Mesendoderm (in vitro differentiated cells): ENCODE results near the gene CELA2B.

Experiments
- DNase-seq: peaks from one replicate; pipeline ENCODE4 v3.0.0; 2013
- H2AK5ac ChIP-seq: 2 replicates; pipeline ENCODE4 v1.6.1; 2013; ENCODE audit warnings: low read length, inconsistent platforms
- H2BK120ac ChIP-seq: 2 replicates; pipeline ENCODE4 v1.6.1; 2013; ENCODE audit warnings: low read depth, mild to moderate bottlenecking, low read length, moderate library complexity, mixed read lengths
- H2BK15ac ChIP-seq: replicated peaks from 2 replicates; pipeline ENCODE4 v1.6.1; 2013; ENCODE audit warnings: low read depth, mild to moderate bottlenecking, moderate library complexity
- H2BK5ac ChIP-seq: 2 replicates; pipeline ENCODE4 v1.6.1; 2013; ENCODE audit warnings: low read length, inconsistent platforms
- H3K18ac ChIP-seq: 2 replicates; pipeline ENCODE4 v1.6.1; 2013; ENCODE audit warnings: mild to moderate bottlenecking, low read length, mixed read lengths
- H3K23ac ChIP-seq: one replicate; pipeline ENCODE4 v1.6.1; 2013; ENCODE audit warnings: low read length
- H3K27ac ChIP-seq: 2 replicates; pipeline ENCODE4 v1.5.1; 2013; ENCODE audit warnings: low read depth, mild to moderate bottlenecking, inconsistent platforms, low read length, moderate library complexity
- H3K27me3 ChIP-seq: 2 replicates; pipeline ENCODE4 v1.6.1; 2013; ENCODE audit warnings: low read length, control low read depth, mild to moderate bottlenecking, inconsistent platforms; ENCODE audit not compliant: insufficient read depth, poor library complexity
- H3K36me3 ChIP-seq: 2 replicates; pipeline ENCODE4 v1.6.1; 2013; ENCODE audit warnings: low read length, inconsistent platforms; ENCODE audit not compliant: control insufficient read depth, insufficient read depth
- H3K4ac ChIP-seq: one replicate; pipeline ENCODE4 v1.6.1; 2013; ENCODE audit warnings: low read depth, mild to moderate bottlenecking, low read length, moderate library complexity
- H3K4me1 ChIP-seq: 2 replicates; pipeline ENCODE4 v1.6.1; 2013; ENCODE audit warnings: low read depth, low read length, inconsistent platforms; ENCODE audit not compliant: control insufficient read depth
- H3K4me2 ChIP-seq: 2 replicates; pipeline ENCODE4 v1.6.1; 2013; ENCODE audit warnings: low read length
- H3K4me3 ChIP-seq: 2 replicates; pipeline ENCODE4 v1.5.1; 2013; ENCODE audit warnings: mild to moderate bottlenecking, low read length
- H3K56ac ChIP-seq: one replicate; pipeline ENCODE4 v1.6.1; 2013; ENCODE audit warnings: low read length
- H3K79me1 ChIP-seq: 2 replicates; pipeline ENCODE4 v1.6.1; 2013; ENCODE audit warnings: low read length, inconsistent platforms
- H3K79me2 ChIP-seq: 2 replicates; pipeline ENCODE4 v1.6.1; 2013; ENCODE audit warnings: mild to moderate bottlenecking, low read length; ENCODE audit not compliant: control insufficient read depth, insufficient read depth
- H3K9ac ChIP-seq: 2 replicates; pipeline ENCODE4 v1.6.1; 2013; ENCODE audit warnings: low read length, inconsistent platforms
- H4K5ac ChIP-seq: one replicate; pipeline ENCODE4 v1.6.1; 2013; ENCODE audit warnings: low read length
- H4K8ac ChIP-seq: one replicate; pipeline ENCODE4 v1.6.1; 2013; ENCODE audit warnings: low read depth, mild to moderate bottlenecking, control low read depth, low read length, moderate library complexity
- WGBS: extraction: QIAGEN DNeasy Blood & Tissue Kit; methylation state at CpG from one replicate; pipeline ENCODE4 v1.1.7; 2013; ENCODE audit warnings: low lambda C conversion rate, missing lambda C conversion rate; ENCODE audit not compliant: insufficient coverage; ENCODE audit errors: extremely low coverage; 5-methylcytosine and 5-hydroxymethylcytosine counted together

CELA2B gene

GRCh38 chr1:15523104-15524020 lies 47.5 kb downstream of the CELA2B start:
- Histone ChIP-seq H3K4me1 (peaks cover 4% of the 10 kb centered on the region), H2BK15ac (no peak overlapping the region), H3K79me1 (peaks cover 4% of the 10 kb centered on the region), H3K79me2 (peaks cover 4% of the 10 kb centered on the region), H3K4ac (no peak overlapping the region), H3K27ac (peak overlapping the region; percentile 23), H2BK5ac (no peak overlapping the region), H3K9ac (peak overlapping the region; percentile 80), H3K23ac (no peak overlapping the region), H3K36me3 (no peaks in the 10 kb centered on the region), H4K5ac (no peak overlapping the region), H2AK5ac (no peak overlapping the region), H3K18ac (peak overlapping the region; percentile 43), H3K4me2 (peak overlapping the region; percentile 67), H4K8ac (no peak overlapping the region), H3K27me3 (no peaks in the 10 kb centered on the region), H3K56ac (peak overlapping the region; percentile 89), H2BK120ac (no peak overlapping the region), H3K4me3 (peak overlapping the region; percentile 44)
- no peak for DNase-seq
- no CpG with 5 or more reads among the region's 18 CpGs for WGBS

GRCh38 chr1:15524021-15524282 lies 48.0 kb downstream of the CELA2B start, which contains the start of gene CASP9:
Gene CASP9 (minus strand): TSS chr1:15524215. CDS start chr1:15524200, 15 bp downstream.
- Histone ChIP-seq H3K27ac (peak within 1 kb of the TSS; percentile 94), H3K4me3 (peak within 1 kb of the TSS; percentile 74), H3K9ac (peak within 1 kb of the TSS; percentile 80), H3K27me3 (no peaks in the 10 kb centered on the region), H3K23ac (peak within 1 kb of the TSS; percentile 48), H3K4me1 (peaks cover 4% of the 10 kb centered on the region), H3K79me1 (peaks cover 5% of the 10 kb centered on the region), H2AK5ac (no peak within 1 kb of the TSS), H2BK120ac (peak within 1 kb of the TSS; percentile 23), H3K18ac (peak within 1 kb of the TSS; percentile 98), H2BK15ac (no peak within 1 kb of the TSS), H3K56ac (peak within 1 kb of the TSS; percentile 99), H3K4ac (peak within 1 kb of the TSS; percentile 94), H3K36me3 (no peaks in the 10 kb centered on the region), H3K4me2 (peak within 1 kb of the TSS; percentile 84), H3K79me2 (peaks cover 4% of the 10 kb centered on the region), H4K8ac (no peak within 1 kb of the TSS), H4K5ac (no peak within 1 kb of the TSS), H2BK5ac (peak within 1 kb of the TSS; percentile 99)
- WGBS: no CpG with 5 or more reads among the region's 27 CpGs
- DNase-seq: no peak

GRCh38 chr1:15524283-15525049 lies 48.6 kb downstream of the CELA2B start:
- peaks cover 4% of the 10 kb centered on the region for H3K79me2 ChIP-seq
- peak overlapping the region; percentile 99 for H3K56ac ChIP-seq
- H3K79me1 ChIP-seq: peaks cover 6% of the 10 kb centered on the region
- H2BK15ac ChIP-seq: no peak overlapping the region
- no peak overlapping the region for H2AK5ac ChIP-seq
- H3K18ac ChIP-seq: peak overlapping the region; percentile 98
- H3K23ac ChIP-seq: peak overlapping the region; percentile 48
- no peak overlapping the region for H4K8ac ChIP-seq
- WGBS: no CpG with 5 or more reads among the region's 88 CpGs
- H3K27me3 ChIP-seq: no peaks in the 10 kb centered on the region
- no peaks in the 10 kb centered on the region for H3K36me3 ChIP-seq
- peak overlapping the region; percentile 99 for H2BK5ac ChIP-seq
- peak overlapping the region; percentile 23 for H2BK120ac ChIP-seq
- H3K9ac ChIP-seq: peak overlapping the region; percentile 78
- DNase-seq: peak; percentile 99
- no peak overlapping the region for H4K5ac ChIP-seq
- H3K4me2 ChIP-seq: no peak overlapping the region
- H3K4me1 ChIP-seq: peaks cover 4% of the 10 kb centered on the region
- peak overlapping the region; percentile 94 for H3K27ac ChIP-seq
- H3K4me3 ChIP-seq: peak overlapping the region; percentile 74
- H3K4ac ChIP-seq: peak overlapping the region; percentile 94

- WGBS: no CpG with 5 or more reads among the region's 40 CpGs
- H3K4ac ChIP-seq: no peak overlapping the region
- no peak overlapping the region for H3K27ac ChIP-seq
- no peaks in the 10 kb centered on the region for H3K36me3 ChIP-seq
- H2BK15ac ChIP-seq: no peak overlapping the region
- no peak overlapping the region for H4K5ac ChIP-seq
- peak overlapping the region; percentile 56 for H3K9ac ChIP-seq
- H3K4me3 ChIP-seq: peak overlapping the region; percentile 58
- no peak overlapping the region for H2BK120ac ChIP-seq
- H3K23ac ChIP-seq: no peak overlapping the region
- peak overlapping the region; percentile 49 for H3K56ac ChIP-seq
- H2AK5ac ChIP-seq: no peak overlapping the region
- H3K27me3 ChIP-seq: no peaks in the 10 kb centered on the region
- peaks cover 6% of the 10 kb centered on the region for H3K79me1 ChIP-seq
- H3K79me2 ChIP-seq: peaks cover 4% of the 10 kb centered on the region
- peak overlapping the region; percentile 84 for H3K4me2 ChIP-seq
- peaks cover 4% of the 10 kb centered on the region for H3K4me1 ChIP-seq
- no peak overlapping the region for H4K8ac ChIP-seq
- H3K18ac ChIP-seq: no peak overlapping the region
- DNase-seq: peak; percentile 26
- no peak overlapping the region for H2BK5ac ChIP-seq
These were observed 49.4 kb downstream of the CELA2B start for GRCh38 chr1:15525050-15526020.

GRCh38 chr1:15526021-15526489 lies 50.2 kb downstream of the CELA2B start:
- no peak for DNase-seq

More at GRCh38 chr1:15526021-15526489, 50.2 kb downstream of the CELA2B start:
- Histone ChIP-seq H4K8ac (no peak overlapping the region), H3K79me2 (peaks cover 4% of the 10 kb centered on the region), H2AK5ac (no peak overlapping the region), H3K4me1 (peaks cover 4% of the 10 kb centered on the region), H2BK15ac (no peak overlapping the region), H3K79me1 (peaks cover 6% of the 10 kb centered on the region), H2BK120ac (no peak overlapping the region), H3K4ac (no peak overlapping the region), H3K56ac (no peak overlapping the region), H3K36me3 (no peaks in the 10 kb centered on the region), H4K5ac (no peak overlapping the region), H3K4me2 (peak overlapping the region; percentile 2), H3K23ac (no peak overlapping the region), H3K27me3 (no peaks in the 10 kb centered on the region), H3K27ac (no peak overlapping the region), H3K4me3 (no peak overlapping the region), H3K18ac (no peak overlapping the region), H2BK5ac (no peak overlapping the region), H3K9ac (no peak overlapping the region)
- WGBS: no CpG with 5 or more reads among the region's 9 CpGs
